ENCODE measurements around the gene DSCAM.

Gene DSCAM

DNA sequence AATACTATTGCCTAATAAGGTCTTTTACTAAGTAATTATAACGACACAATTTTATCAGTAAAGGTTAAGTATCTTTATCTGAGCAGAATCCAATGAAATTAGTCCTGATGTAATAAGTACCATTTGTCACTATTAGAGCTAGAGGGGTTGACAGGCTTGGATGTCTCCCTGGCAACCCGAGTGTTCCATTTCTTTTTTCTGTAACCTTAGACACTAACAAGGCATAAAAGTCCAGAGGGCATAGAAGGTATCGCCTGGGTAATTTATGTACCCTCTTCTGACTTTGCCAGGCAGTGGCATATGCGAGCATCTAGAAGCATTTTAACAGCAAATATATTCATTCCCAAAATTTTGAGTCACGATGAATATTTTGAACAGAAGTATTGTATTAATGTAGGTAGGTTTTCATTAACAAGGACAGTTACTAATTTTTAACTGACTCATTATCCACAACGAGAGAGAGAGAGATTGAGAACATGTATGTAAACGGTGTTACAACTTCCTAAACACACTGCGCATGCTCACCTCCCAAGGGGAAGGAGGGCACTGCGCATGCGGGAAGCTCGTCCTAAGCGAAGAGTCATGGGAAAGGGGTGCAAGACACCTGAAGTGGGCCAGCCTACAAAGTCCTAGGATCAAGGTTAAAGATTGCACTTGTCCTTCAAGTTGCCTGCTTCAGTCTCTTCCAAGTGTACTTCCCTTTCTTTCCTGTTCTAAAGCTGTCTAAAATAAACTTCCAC, 423.9 kb downstream of the DSCAM start:
- Histone ChIP-seq H3K27me3 (ENCODE audit: control insufficient read depth in 1 of 2, insufficient read depth in 2 of 2, low read length in 2 of 2) (no peaks in the 10 kb centered on the region), H3K4me1 (ENCODE audit: control insufficient read depth in 1 of 2, insufficient read depth in 2 of 2, low read length in 2 of 2) (no peaks in the 10 kb centered on the region), H3K27ac (ENCODE audit: low read depth, low read length) (no peak overlapping the region), H3K4me3 (ENCODE audit: low read depth in 1 of 2, low read length in 2 of 2) (no peak overlapping the region), H3K9ac (ENCODE audit: low read depth in 1 of 2, low read length in 2 of 2) (no peak overlapping the region), H3K36me3 (ENCODE audit: control insufficient read depth in 1 of 2, insufficient read depth in 2 of 2, low read length in 2 of 2) (no peaks in the 10 kb centered on the region), H3K9me3 (ENCODE audit: control insufficient read depth in 1 of 2, low read length in 2 of 2) (peaks cover 0 to 8% of the 10 kb centered on the region in 2 donors)

DNA sequence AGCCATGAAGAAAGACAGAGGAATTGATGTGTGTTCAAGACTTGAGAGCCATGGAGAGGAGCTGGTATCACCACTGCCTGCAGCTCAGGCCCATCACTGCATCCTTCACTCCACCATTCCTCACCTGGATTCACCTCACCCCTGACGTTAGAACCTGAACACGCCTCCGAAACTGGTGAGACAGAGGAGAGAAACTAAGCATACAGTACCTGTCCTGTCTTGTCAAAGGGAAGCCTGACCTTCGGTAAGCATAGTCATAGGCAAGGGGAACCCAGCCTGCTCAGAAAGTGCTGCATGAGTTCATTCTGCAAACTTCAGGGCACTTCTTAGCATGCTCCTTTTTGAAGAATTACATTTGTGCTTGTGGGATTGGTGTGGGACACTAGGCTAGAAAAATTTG, 425.8 kb downstream of the DSCAM start:
- H3K4me1 ChIP-seq (ENCODE audit: control insufficient read depth in 1 of 2, insufficient read depth in 2 of 2, low read length in 2 of 2): no peaks in the 10 kb centered on the region
- no peaks in the 10 kb centered on the region for H3K27me3 ChIP-seq (ENCODE audit: control insufficient read depth in 1 of 2, insufficient read depth in 2 of 2, low read length in 2 of 2)
- no peaks in the 10 kb centered on the region for H3K36me3 ChIP-seq (ENCODE audit: control insufficient read depth in 1 of 2, insufficient read depth in 2 of 2, low read length in 2 of 2)
- peaks cover 0 to 8% of the 10 kb centered on the region in 2 donors for H3K9me3 ChIP-seq (ENCODE audit: control insufficient read depth in 1 of 2, low read length in 2 of 2)
- H3K4me3 ChIP-seq (ENCODE audit: low read depth in 1 of 2, low read length in 2 of 2): no peak overlapping the region
- H3K27ac ChIP-seq (ENCODE audit: low read depth, low read length): no peak overlapping the region
- no peak overlapping the region for H3K9ac ChIP-seq (ENCODE audit: low read depth in 1 of 2, low read length in 2 of 2)

DNA sequence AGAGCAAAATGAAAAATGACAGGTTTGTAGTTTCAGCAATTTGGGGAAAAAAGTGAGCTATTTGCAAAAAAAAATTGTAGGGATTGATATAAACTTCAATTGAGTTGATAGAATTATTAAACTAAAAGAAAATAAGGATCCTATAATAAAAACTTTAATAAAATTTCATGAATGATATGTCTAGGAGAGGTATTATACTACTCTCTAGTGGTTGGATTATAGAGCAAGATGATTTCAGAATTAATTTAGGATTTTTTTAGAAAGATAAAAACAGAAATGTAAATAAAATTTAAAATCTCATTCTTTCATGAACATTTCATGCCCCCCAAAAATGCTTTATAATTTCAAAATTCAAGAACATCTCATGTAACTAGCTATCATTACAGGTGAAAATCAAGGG, 430.4 kb downstream of the DSCAM start:
- H3K9ac ChIP-seq (ENCODE audit: low read depth in 1 of 2, low read length in 2 of 2): no peak overlapping the region
- H3K4me3 ChIP-seq (ENCODE audit: low read depth in 1 of 2, low read length in 2 of 2): no peak overlapping the region
- peaks cover 0 to 8% of the 10 kb centered on the region in 2 donors for H3K9me3 ChIP-seq (ENCODE audit: control insufficient read depth in 1 of 2, low read length in 2 of 2)
- H3K27me3 ChIP-seq (ENCODE audit: control insufficient read depth in 1 of 2, insufficient read depth in 2 of 2, low read length in 2 of 2): no peaks in the 10 kb centered on the region
- no peak overlapping the region for H3K27ac ChIP-seq (ENCODE audit: low read depth, low read length)
- no peaks in the 10 kb centered on the region for H3K36me3 ChIP-seq (ENCODE audit: control insufficient read depth in 1 of 2, insufficient read depth in 2 of 2, low read length in 2 of 2)
- no peaks in the 10 kb centered on the region for H3K4me1 ChIP-seq (ENCODE audit: control insufficient read depth in 1 of 2, insufficient read depth in 2 of 2, low read length in 2 of 2)

DNA sequence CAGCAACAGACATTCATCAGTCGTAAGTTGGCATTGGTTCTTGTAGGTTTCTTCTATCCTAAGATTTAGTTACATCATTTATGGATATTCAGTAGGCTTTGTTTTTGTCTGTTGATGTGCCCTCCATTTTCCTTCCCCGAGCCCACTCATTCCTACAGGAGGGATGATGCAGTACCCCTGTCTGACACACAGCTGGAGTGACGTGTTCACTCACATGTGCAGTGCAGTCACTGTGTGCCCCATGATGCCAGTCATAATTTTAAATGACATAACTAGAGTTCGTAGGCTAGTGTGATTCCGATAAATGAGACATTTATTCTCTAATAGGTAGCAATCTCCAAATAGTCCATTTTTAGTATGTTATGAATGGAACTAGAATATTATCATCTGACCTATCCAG, 438.4 kb downstream of the DSCAM start:
- no peak overlapping the region for H3K9ac ChIP-seq (ENCODE audit: low read depth in 1 of 2, low read length in 2 of 2)
- no peaks in the 10 kb centered on the region for H3K4me1 ChIP-seq (ENCODE audit: control insufficient read depth in 1 of 2, insufficient read depth in 2 of 2, low read length in 2 of 2)
- no peak overlapping the region for H3K27ac ChIP-seq (ENCODE audit: low read depth, low read length)
- no peaks in the 10 kb centered on the region for H3K27me3 ChIP-seq (ENCODE audit: control insufficient read depth in 1 of 2, insufficient read depth in 2 of 2, low read length in 2 of 2)
- no peaks in the 10 kb centered on the region for H3K9me3 ChIP-seq (ENCODE audit: control insufficient read depth in 1 of 2, low read length in 2 of 2)
- no peaks in the 10 kb centered on the region for H3K36me3 ChIP-seq (ENCODE audit: control insufficient read depth in 1 of 2, insufficient read depth in 2 of 2, low read length in 2 of 2)
- H3K4me3 ChIP-seq (ENCODE audit: low read depth in 1 of 2, low read length in 2 of 2): no peak overlapping the region

DNA sequence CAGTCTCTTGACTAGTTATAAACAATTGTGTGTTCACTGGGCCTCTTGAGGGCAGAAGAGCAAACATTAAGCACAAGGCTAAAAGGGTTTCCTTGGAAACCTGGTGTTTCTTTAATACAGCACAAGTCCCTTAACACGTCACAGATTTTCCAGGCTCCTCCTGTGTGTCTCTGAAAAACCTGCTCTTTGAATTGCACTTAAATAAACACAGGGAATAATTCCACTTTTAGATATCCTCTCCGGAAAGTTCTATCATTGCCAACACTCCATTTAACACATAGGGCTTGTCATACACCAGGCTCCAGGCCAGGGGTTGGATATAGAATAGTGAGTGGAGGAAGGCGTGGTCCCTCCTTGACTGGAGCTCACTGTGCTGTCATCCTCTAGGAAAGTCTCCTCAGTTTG, 442.6 kb downstream of the DSCAM start:
- Histone ChIP-seq H3K9ac (ENCODE audit: low read depth in 1 of 2, low read length in 2 of 2) (no peak overlapping the region), H3K27ac (ENCODE audit: low read depth, low read length) (no peak overlapping the region), H3K27me3 (ENCODE audit: control insufficient read depth in 1 of 2, insufficient read depth in 2 of 2, low read length in 2 of 2) (no peaks in the 10 kb centered on the region), H3K36me3 (ENCODE audit: control insufficient read depth in 1 of 2, insufficient read depth in 2 of 2, low read length in 2 of 2) (no peaks in the 10 kb centered on the region), H3K4me1 (ENCODE audit: control insufficient read depth in 1 of 2, insufficient read depth in 2 of 2, low read length in 2 of 2) (no peaks in the 10 kb centered on the region), H3K4me3 (ENCODE audit: low read depth in 1 of 2, low read length in 2 of 2) (no peak overlapping the region), H3K9me3 (ENCODE audit: control insufficient read depth in 1 of 2, low read length in 2 of 2) (peaks cover 0 to 3% of the 10 kb centered on the region in 2 donors)

DNA sequence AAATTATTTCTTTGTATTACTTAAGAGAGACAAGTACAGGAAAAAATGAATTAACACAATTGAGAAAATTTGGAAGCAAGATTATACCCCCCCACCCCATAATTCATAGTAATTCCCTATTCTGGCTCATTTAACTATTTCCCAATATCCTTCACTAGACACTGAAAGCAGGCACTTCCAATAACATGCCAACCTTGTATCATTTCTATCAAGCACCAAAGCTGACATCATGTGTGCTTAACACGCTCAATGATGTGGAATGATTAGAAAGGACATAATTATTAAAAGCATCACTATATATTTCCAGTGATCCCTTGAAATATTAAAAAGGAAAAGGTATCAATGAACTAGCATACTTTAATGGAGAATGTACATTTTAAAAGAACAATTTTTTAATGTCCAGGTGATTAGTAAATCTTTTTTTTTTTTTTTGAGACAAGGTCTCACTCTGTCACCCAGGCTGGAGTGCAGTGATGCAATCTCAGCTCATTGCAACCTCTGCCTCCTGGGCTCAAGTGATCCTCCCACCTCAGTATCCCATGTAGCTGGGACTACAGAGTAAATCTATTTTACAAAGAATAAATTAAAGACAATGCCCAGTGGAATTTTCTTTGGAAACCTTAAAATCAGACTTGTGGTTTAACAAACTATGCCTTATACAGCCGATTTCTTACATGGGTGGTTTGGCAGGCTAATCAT, 443.9 kb downstream of the DSCAM start:
- H3K36me3 ChIP-seq (ENCODE audit: control insufficient read depth in 1 of 2, insufficient read depth in 2 of 2, low read length in 2 of 2): no peaks in the 10 kb centered on the region
- H3K27ac ChIP-seq (ENCODE audit: low read depth, low read length): no peak overlapping the region
- no peak overlapping the region for H3K9ac ChIP-seq (ENCODE audit: low read depth in 1 of 2, low read length in 2 of 2)
- peaks cover 0 to 3% of the 10 kb centered on the region in 2 donors for H3K9me3 ChIP-seq (ENCODE audit: control insufficient read depth in 1 of 2, low read length in 2 of 2)
- H3K4me3 ChIP-seq (ENCODE audit: low read depth in 1 of 2, low read length in 2 of 2): no peak overlapping the region
- no peaks in the 10 kb centered on the region for H3K4me1 ChIP-seq (ENCODE audit: control insufficient read depth in 1 of 2, insufficient read depth in 2 of 2, low read length in 2 of 2)
- no peaks in the 10 kb centered on the region for H3K27me3 ChIP-seq (ENCODE audit: control insufficient read depth in 1 of 2, insufficient read depth in 2 of 2, low read length in 2 of 2)

DNA sequence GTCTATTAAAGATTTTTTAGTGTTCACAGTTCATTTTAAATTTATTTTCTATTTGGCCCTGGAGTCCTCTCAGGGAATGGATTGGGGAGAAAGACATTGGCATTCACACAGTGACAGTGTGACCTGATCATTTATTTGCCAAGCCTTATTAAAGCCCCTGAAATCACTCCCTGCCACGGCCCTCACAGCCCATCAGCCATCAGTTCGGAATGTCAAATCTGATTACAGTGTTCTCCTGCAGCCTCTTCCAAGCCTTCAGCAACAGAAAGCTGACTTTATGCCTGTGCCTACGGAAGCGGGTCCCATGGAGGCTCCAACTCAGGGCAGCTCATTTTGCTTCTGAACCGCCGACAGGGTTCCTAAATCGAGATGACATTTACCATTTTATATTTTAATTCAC, 451.2 kb downstream of the DSCAM start:
- Histone ChIP-seq H3K9ac (ENCODE audit: low read depth in 1 of 2, low read length in 2 of 2) (no peak overlapping the region), H3K36me3 (ENCODE audit: control insufficient read depth in 1 of 2, insufficient read depth in 2 of 2, low read length in 2 of 2) (no peaks in the 10 kb centered on the region), H3K27me3 (ENCODE audit: control insufficient read depth in 1 of 2, insufficient read depth in 2 of 2, low read length in 2 of 2) (no peaks in the 10 kb centered on the region), H3K9me3 (ENCODE audit: control insufficient read depth in 1 of 2, low read length in 2 of 2) (no peaks in the 10 kb centered on the region), H3K4me3 (ENCODE audit: low read depth in 1 of 2, low read length in 2 of 2) (no peak overlapping the region), H3K4me1 (ENCODE audit: control insufficient read depth in 1 of 2, insufficient read depth in 2 of 2, low read length in 2 of 2) (no peaks in the 10 kb centered on the region), H3K27ac (ENCODE audit: low read depth, low read length) (no peak overlapping the region)

DNA sequence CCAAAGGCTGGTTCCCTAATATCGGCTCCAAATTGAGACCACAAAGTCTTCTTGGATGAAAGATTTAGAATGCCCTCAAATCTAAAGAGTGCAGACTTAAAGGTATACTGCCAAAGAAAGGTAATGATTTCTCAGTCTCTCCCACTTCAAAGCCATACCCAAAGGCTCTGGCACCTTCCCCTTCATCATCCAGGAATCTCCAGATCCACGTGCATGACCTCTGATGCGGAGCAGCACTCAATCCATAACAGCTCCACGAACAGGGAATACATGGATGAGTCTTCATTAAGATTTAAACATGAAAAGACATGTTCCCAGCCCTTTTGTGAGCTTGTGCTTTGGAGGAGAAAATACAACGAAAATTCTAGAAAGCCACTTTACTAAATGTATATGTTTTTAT, 453.9 kb downstream of the DSCAM start:
- H3K27me3 ChIP-seq (ENCODE audit: control insufficient read depth in 1 of 2, insufficient read depth in 2 of 2, low read length in 2 of 2): no peaks in the 10 kb centered on the region
- no peak overlapping the region for H3K4me3 ChIP-seq (ENCODE audit: low read depth in 1 of 2, low read length in 2 of 2)
- H3K9ac ChIP-seq (ENCODE audit: low read depth in 1 of 2, low read length in 2 of 2): no peak overlapping the region
- no peaks in the 10 kb centered on the region for H3K9me3 ChIP-seq (ENCODE audit: control insufficient read depth in 1 of 2, low read length in 2 of 2)
- H3K4me1 ChIP-seq (ENCODE audit: control insufficient read depth in 1 of 2, insufficient read depth in 2 of 2, low read length in 2 of 2): no peaks in the 10 kb centered on the region
- H3K27ac ChIP-seq (ENCODE audit: low read depth, low read length): no peak overlapping the region
- no peaks in the 10 kb centered on the region for H3K36me3 ChIP-seq (ENCODE audit: control insufficient read depth in 1 of 2, insufficient read depth in 2 of 2, low read length in 2 of 2)

DNA sequence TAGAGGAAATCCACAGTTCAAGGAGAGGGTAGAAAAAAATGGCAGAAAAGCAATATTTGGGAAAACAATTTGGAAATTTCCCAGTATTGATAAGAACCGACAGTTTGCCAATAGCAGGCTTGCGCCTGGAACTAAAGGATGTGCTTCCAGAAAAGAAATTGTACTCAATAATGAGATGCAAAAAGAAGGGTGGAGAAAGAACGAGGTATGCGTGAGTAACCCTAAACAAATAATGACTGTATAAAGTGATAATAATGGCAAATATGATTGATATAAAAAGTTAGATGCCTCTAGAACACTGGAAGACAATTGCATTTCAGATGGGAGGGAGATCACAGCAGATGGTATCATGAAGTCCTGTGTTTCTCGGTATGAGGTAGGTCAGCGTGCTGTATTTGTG, 458.9 kb downstream of the DSCAM start:
- Histone ChIP-seq H3K27me3 (ENCODE audit: control insufficient read depth in 1 of 2, insufficient read depth in 2 of 2, low read length in 2 of 2) (no peaks in the 10 kb centered on the region), H3K27ac (ENCODE audit: low read depth, low read length) (no peak overlapping the region), H3K9me3 (ENCODE audit: control insufficient read depth in 1 of 2, low read length in 2 of 2) (no peaks in the 10 kb centered on the region), H3K9ac (ENCODE audit: low read depth in 1 of 2, low read length in 2 of 2) (no peak overlapping the region), H3K36me3 (ENCODE audit: control insufficient read depth in 1 of 2, insufficient read depth in 2 of 2, low read length in 2 of 2) (no peaks in the 10 kb centered on the region), H3K4me3 (ENCODE audit: low read depth in 1 of 2, low read length in 2 of 2) (no peak overlapping the region), H3K4me1 (ENCODE audit: control insufficient read depth in 1 of 2, insufficient read depth in 2 of 2, low read length in 2 of 2) (no peaks in the 10 kb centered on the region)

DNA sequence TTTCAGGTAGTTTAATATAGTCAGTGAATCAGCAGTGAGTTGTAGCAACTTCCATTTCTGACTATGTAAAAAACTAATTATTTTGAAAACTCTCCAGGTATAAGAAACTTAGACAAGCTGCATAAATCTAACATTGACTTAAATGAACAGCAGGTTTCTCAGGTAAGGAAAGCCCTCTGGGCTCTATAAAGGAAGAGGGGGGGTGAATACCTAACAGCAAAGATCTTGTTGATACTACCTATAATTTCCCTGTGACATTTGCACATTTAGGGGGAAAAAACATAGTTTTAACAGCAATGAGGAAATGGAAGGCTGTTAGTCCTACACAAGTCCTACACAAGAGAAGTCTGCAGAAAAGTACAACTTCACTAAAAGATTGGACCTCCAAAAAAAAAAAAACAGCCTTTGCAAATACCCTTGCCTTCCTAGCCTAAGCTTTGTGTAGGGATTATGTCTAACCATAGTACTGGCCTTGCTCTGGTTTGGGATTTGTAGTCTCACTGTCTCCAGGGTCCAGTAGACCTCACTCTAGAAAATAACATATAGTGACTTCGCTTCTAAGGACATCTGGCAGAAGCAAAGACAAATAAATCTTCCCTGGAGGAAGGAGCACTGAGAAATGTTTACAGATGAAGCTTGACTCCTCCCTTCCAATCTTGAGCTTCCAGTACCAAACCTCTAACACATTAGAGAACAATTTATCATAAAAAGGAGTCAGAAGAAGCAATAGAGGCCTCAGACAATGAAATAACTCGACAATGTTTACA, 459.8 kb downstream of the DSCAM start:
- Histone ChIP-seq H3K36me3 (ENCODE audit: control insufficient read depth in 1 of 2, insufficient read depth in 2 of 2, low read length in 2 of 2) (no peaks in the 10 kb centered on the region), H3K9ac (ENCODE audit: low read depth in 1 of 2, low read length in 2 of 2) (no peak overlapping the region), H3K4me1 (ENCODE audit: control insufficient read depth in 1 of 2, insufficient read depth in 2 of 2, low read length in 2 of 2) (no peaks in the 10 kb centered on the region), H3K9me3 (ENCODE audit: control insufficient read depth in 1 of 2, low read length in 2 of 2) (no peaks in the 10 kb centered on the region), H3K4me3 (ENCODE audit: low read depth in 1 of 2, low read length in 2 of 2) (no peak overlapping the region), H3K27me3 (ENCODE audit: control insufficient read depth in 1 of 2, insufficient read depth in 2 of 2, low read length in 2 of 2) (no peaks in the 10 kb centered on the region), H3K27ac (ENCODE audit: low read depth, low read length) (no peak overlapping the region)

All from duodenal mucosa (tissue), 2 donors.